GM12872 (cell line): ENCODE data around the gene THAP4.

ENCODE experiments used
- CTCF ChIP-seq: IDR thresholded peaks from 3 replicates; pipeline ENCODE4 v1.5.1; 2011; ENCODE audit warnings: low read depth, mild to moderate bottlenecking, low read length, moderate library complexity; ENCODE audit not compliant: insufficient read depth

THAP4 gene

GRCh38 chr2:241579281-241579680, 57.7 kb downstream of the THAP4 start:
- no peak for TF ChIP-seq CTCF

GRCh38 chr2:241577413-241578122, 59.4 kb downstream of the THAP4 start:
- TF ChIP-seq CTCF: no peak

- no peak for TF ChIP-seq CTCF
Measured at GRCh38 chr2:241576293-241576654, 60.7 kb downstream of the THAP4 start.

- TF ChIP-seq CTCF: no peak
Measured at GRCh38 chr2:241575624-241576292, 61.2 kb downstream of the THAP4 start.

- TF ChIP-seq CTCF: no peak
Measured at GRCh38 chr2:241574911-241575623, 61.9 kb downstream of the THAP4 start.

- no peak for TF ChIP-seq CTCF
Measured at GRCh38 chr2:241573741-241574140, 63.2 kb downstream of the THAP4 start.

GRCh38 chr2:241571821-241572620, 64.9 kb downstream of the THAP4 start:
- TF ChIP-seq CTCF: no peak
